ENCODE data around the gene RAB19.

DNA sequence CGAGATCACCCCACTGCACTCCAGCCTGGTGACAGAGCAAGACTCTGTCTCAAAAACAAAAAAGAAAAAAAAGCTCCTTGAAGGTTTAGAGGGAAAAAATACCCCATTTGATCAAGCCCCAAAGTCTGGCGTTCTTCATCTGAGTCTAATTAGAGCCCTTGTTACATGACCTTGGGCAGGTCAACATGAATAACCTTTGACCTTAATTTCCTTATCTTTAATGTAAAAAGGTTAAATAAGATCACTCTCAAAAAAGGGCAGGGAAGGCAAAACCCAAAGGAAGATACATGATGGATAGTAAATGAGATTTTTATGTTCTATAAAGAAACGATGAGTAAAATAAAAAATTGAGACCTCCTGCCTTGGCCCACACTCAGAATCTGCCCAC, 45.8 kb upstream of the RAB19 start:
- TF ChIP-seq EP300 (conservative IDR thresholded peaks at IDR 0.05; ENCODE audit: poor library complexity, severe bottlenecking) (no peak), SMC3 (conservative IDR thresholded peaks at IDR 0.05; ENCODE audit: poor library complexity) (no peak)
- TF ChIP-seq, protein P1, sequence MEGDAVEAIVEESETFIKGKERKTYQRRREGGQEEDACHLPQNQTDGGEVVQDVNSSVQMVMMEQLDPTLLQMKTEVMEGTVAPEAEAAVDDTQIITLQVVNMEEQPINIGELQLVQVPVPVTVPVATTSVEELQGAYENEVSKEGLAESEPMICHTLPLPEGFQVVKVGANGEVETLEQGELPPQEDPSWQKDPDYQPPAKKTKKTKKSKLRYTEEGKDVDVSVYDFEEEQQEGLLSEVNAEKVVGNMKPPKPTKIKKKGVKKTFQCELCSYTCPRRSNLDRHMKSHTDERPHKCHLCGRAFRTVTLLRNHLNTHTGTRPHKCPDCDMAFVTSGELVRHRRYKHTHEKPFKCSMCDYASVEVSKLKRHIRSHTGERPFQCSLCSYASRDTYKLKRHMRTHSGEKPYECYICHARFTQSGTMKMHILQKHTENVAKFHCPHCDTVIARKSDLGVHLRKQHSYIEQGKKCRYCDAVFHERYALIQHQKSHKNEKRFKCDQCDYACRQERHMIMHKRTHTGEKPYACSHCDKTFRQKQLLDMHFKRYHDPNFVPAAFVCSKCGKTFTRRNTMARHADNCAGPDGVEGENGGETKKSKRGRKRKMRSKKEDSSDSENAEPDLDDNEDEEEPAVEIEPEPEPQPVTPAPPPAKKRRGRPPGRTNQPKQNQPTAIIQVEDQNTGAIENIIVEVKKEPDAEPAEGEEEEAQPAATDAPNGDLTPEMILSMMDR (IDR thresholded peaks at IDR 0.05; ENCODE audit: poor library complexity, severe bottlenecking) = no peak
- TF ChIP-seq, protein P2, sequence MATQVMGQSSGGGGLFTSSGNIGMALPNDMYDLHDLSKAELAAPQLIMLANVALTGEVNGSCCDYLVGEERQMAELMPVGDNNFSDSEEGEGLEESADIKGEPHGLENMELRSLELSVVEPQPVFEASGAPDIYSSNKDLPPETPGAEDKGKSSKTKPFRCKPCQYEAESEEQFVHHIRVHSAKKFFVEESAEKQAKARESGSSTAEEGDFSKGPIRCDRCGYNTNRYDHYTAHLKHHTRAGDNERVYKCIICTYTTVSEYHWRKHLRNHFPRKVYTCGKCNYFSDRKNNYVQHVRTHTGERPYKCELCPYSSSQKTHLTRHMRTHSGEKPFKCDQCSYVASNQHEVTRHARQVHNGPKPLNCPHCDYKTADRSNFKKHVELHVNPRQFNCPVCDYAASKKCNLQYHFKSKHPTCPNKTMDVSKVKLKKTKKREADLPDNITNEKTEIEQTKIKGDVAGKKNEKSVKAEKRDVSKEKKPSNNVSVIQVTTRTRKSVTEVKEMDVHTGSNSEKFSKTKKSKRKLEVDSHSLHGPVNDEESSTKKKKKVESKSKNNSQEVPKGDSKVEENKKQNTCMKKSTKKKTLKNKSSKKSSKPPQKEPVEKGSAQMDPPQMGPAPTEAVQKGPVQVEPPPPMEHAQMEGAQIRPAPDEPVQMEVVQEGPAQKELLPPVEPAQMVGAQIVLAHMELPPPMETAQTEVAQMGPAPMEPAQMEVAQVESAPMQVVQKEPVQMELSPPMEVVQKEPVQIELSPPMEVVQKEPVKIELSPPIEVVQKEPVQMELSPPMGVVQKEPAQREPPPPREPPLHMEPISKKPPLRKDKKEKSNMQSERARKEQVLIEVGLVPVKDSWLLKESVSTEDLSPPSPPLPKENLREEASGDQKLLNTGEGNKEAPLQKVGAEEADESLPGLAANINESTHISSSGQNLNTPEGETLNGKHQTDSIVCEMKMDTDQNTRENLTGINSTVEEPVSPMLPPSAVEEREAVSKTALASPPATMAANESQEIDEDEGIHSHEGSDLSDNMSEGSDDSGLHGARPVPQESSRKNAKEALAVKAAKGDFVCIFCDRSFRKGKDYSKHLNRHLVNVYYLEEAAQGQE (IDR thresholded peaks at IDR 0.05; ENCODE audit: borderline replicate concordance) = no peak
